ENCODE data around the gene LAPTM4A. TPM values are rescaled to one million over a fixed set of nuclear protein-coding genes. Genes with fewer than 3 reads are reported as not detected.
"Not testable (repeated sequence)": the region's sequence is repeated elsewhere in the genome, so short reads cannot be mapped to it uniquely, and the experiment has no call there.

Gene LAPTM4A
- total RNA-seq, 1 donor from 2014 or later, result 120 TPM

DNA sequence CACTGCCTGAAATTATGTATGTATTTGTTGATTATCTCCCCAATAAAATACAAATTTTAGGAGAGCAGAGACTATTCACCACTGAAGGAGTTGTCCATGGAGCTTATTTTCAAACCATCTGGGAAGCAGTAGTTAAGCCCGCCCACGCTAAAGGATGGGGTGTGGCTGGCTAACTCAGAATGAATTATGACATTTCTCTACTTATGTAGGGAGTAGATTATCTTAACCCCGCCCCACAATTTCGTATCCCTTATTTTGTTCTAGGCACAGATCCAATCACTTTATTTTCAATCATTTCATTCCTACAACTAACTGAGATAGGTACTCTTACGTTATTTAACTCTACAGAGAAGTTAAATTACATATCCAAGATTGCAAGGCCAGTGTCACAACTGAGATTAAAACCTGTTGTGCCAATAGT lies 1.4 kb upstream of the LAPTM4A start:
- no peak for ATAC-seq
- no peak for DNase-seq (ENCODE audit: low spot score)

- no peak for DNase-seq (ENCODE audit: low spot score)
- ATAC-seq, result no peak
Measured at GRCh38 chr2:20052229-20052851, 912 bp upstream of the LAPTM4A start.

DNA sequence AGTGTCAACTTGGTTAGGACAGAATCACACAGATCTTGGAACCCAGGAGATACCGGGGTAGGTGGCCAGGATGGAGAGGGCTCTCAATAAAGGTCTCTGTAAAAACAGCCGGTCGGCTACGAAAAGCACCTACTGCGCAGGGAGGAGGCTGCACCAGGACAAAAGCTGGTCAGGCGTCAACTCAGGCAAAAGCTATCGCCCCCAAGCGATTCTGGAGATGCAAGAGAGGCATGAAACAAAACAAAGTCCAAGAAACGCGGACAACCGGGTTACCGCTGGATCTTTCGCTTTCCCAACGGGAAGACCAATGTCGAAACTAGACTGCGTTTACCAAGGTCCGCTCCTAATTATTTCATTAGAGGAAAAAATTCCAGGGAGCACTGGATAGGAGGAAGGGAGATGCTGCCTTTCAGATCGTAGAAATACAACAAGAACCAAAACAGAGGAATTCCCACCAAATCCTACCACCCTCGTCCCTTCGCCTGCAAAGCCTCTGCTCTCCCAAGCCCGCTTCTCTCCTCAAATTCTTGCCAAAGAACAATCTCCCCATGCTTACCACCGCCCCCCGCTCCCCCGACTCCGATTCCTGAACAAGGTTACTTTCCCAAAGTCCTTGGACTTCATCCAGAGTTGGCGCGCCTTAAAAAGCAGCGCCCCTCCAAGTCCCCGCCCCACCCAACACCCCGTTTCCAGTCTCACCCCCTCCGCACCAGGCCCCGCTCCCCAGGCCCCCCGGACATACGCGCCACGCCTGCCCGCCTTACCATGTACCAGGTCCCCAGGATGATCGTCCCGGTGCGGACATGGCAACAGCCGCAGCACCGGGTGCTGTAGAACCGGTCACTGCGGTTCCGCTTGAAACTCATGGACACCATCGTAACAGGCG lies 539 bp downstream of the LAPTM4A start:
- peak; percentile 75 for DNase-seq (ENCODE audit: low spot score)
- peak; percentile 53 for ATAC-seq

GRCh38 chr2:20050104-20050645 lies 1.3 kb downstream of the LAPTM4A start:
- ATAC-seq (no peak), DNase-seq (ENCODE audit: low spot score) (no peak)

DNA sequence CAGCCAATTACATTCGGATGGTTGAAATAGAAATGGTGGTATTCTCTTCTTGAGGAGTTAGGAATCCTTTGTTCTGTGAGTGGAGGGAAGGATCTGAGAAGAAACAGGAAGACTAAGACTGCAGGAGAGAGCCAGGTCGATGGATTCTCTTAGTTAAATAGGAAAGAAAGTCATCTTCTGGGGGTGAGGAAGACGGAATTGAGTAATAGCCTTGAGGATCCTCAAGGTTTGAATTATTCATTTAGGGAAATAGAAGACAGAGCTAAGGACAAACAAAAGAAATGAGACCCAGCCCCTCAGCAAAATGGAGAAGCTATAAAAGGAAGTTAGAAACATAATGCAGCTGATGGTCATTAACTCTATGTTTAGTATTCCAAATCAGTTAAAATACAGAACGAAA lies 1.8 kb downstream of the LAPTM4A start:
- ATAC-seq, result no peak
- no peak for DNase-seq (ENCODE audit: low spot score)

- no peak for DNase-seq (ENCODE audit: low spot score)
Measured at GRCh38 chr2:20048488-20049448, 2.7 kb downstream of the LAPTM4A start.

GRCh38 chr2:20045712-20046292 lies 5.6 kb downstream of the LAPTM4A start:
- ATAC-seq; DNase-seq (ENCODE audit: low spot score): not testable (repeated sequence)

More at GRCh38 chr2:20048488-20049448, 2.7 kb downstream of the LAPTM4A start:
- ATAC-seq, result no peak

- no peak for DNase-seq (ENCODE audit: low spot score)
- ATAC-seq, result no peak
Measured at GRCh38 chr2:20044778-20045177, 6.7 kb downstream of the LAPTM4A start.

DNA sequence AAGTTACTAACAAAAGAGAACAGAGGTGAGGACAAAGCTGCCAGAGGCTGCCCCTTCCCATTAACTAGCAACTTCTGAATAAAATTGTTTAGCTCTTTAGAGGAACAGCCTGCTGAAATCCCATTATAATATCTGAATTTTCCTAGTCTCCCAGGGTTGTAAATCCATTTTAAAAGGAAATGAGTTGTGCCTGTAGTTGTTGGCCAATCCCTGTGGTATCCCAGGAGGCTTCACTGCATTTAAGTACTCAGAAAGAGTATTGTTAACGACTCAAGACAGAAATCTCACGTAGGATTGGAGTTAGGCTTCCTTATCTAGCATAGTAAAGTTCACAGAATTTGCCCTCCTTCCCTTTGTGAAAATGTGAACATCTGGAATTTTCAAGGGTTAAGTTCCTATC lies 8.9 kb downstream of the LAPTM4A start:
- DNase-seq (ENCODE audit: low spot score) (no peak), ATAC-seq (no peak)

DNA sequence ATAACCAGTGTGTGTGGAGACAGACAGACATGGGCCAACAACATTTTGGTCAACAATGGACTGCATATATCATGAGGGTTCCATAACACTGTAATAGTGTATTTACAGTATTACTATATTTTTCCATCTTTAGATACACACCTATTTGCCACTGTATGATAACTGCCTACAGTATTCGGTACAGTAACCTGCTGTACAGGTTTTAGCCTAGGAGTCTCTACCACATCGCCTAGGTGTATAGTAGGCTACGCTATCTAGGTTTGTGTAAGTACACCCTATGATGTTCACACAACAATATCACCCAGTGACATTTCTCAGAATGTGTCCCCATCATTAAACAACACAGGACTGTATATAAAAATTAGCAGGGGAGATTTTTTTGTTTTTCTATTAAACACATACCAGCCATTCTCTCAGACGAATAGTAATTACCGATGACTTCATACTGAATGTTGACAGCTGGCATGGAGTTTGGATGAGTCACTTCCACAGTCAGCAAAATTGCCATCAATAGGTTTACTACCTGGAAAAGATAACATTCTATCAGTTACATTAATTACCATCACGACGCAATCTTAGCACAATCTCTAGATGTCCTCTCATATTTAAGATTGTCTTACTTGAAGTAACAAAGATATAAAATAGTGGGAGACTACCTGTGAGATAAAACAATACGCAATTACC lies 10.8 kb downstream of the LAPTM4A start:
- no peak for DNase-seq (ENCODE audit: low spot score)
- no peak for ATAC-seq

- DNase-seq (ENCODE audit: low spot score) (no peak), ATAC-seq (no peak)
Measured at GRCh38 chr2:20037660-20038059, 13.8 kb downstream of the LAPTM4A start.

GRCh38 chr2:20035955-20036666 lies 15.3 kb downstream of the LAPTM4A start:
- ATAC-seq (peak; percentile 27), DNase-seq (ENCODE audit: low spot score) (no peak)

DNA sequence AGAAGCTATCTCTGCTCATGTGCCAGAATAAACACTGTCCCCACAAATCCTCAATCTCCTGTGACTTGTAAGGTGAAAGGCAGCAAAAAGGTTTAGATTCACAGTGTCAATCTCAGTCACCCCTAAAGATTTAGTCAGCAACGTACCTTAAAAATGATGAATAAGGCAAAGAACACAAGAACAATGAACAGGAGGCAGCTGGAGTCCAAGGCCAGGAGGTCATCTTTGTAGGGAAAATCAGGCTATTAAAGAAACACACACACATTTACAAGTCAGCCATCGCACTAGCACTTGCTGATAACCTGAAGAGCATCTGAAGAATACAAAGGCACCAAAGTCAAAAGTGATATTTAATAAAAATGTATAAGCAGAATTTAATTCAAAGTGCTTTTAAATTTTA lies 16.6 kb downstream of the LAPTM4A start:
- ATAC-seq (no peak), DNase-seq (ENCODE audit: low spot score) (no peak)

DNA sequence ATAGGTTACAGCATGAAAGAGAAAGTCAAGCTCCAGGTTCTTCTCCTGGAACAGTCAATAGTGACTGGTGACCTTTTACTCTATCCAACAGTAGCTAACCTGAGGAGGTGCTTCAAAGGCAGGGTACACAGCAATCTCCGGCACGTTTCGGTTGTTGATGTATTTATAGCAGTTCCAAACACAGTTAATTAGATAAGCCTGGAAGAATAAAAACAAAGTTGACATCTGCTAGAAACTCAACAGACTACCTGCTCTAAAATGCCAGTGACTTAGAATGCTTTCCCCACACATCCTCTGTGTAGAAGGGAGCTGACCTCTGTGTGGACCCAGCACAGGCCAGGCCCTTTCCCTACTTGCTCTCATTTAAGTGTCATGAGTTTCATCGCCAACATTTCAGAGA lies 17.2 kb downstream of the LAPTM4A start:
- no peak for ATAC-seq
- no peak for DNase-seq (ENCODE audit: low spot score)

DNA sequence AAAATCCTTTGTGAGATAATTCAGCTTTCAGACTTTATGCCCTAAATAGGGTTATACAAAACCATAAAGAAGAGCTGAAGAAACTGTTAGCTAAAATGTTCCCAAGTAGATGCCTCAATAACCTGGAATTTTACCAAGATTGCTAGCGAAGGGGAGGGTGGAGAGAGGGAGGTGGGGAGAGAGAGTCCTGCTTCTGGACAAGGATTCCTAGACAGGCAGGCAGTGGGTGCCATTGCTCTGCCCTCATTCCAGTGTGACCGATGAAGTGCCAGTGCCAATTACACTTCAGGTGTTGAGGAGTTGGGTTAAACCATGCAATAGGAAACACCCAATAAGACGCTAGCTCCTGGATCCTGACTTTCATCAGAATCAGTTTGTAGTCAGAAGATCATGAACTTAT lies 18.1 kb downstream of the LAPTM4A start:
- no peak for DNase-seq (ENCODE audit: low spot score)
- no peak for ATAC-seq

- DNase-seq (ENCODE audit: low spot score) (no peak), ATAC-seq (no peak)
Measured at GRCh38 chr2:20030224-20030623, 21.2 kb downstream of the LAPTM4A start.

- DNase-seq (ENCODE audit: low spot score), result no peak
- ATAC-seq, result no peak
Measured at GRCh38 chr2:20027705-20028434, 23.6 kb downstream of the LAPTM4A start.

DNA sequence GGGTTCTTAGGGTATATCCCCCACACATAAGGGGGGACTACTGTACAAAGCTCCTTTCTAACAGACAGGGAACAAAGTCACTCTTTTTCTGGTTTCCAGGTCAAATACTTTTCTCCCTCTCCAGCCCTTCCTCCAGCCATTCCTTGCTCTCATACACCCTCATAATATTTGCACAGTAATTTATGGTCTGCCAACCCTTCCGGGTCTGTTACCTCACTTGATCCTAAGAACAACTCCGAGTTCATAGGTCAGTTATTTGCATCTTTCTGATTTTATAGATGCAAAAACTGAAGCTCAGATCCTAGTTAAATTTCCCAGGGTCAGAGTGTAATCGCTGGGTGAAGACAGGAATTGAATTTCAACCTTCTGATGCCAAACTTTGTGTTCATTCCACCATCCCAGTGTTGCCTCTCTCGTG lies 24.2 kb downstream of the LAPTM4A start:
- no peak for ATAC-seq
- DNase-seq (ENCODE audit: low spot score), result no peak

All from left lobe of liver (tissue), 2 donors.